ENCODE data around the gene LMX1B. TPM values are rescaled to one million over a fixed set of nuclear protein-coding genes. Genes with fewer than 3 reads are reported as not detected.

Gene LMX1B
- total RNA-seq (not detected in 2 replicates), polyA plus RNA-seq (not detected in 2 replicates), polyA minus RNA-seq (ENCODE audit: low replicate concordance) (0.41 TPM in 1 of 2 replicates, not detected in the other)
- polyA plus RNA-seq (2012): not detected in 2 replicates

DNA sequence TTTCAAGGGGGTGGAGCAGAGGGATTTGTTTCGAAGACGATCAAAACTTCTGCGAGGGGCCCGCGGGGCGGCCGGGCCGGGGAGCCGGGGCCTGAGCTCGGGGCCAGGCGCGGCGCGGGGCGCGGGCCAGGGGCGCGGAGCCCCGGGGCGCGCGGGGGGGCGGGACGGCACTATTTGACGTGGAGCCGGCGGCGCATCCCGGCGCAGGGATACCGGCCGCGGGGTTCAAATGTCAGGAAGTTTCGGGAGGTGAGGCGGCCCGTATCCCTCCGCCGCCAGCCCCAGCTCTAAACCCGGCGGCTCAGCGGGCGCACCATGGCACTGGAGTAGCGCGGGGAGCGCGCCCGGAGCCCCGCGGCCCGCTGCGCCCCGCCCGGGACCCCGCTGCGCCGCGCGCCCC lies at the start of gene LMX1B:
Gene LMX1B (plus strand): TSS at position 278 of the 400 bp plus-strand sequence. CDS start 522 bp downstream, outside the sequence.
- Histone ChIP-seq H3K36me3 (ENCODE audit: control insufficient read depth, insufficient read depth, low read length) (no peaks in the 10 kb centered on the region), H3K79me2 (ENCODE audit: control insufficient read depth, insufficient read depth, low read length) (no peaks in the 10 kb centered on the region), H3K4me3 (replicated peaks in 1 of 4; ENCODE audit: control extremely low read depth in 1 of 4, insufficient read depth in 1 of 4, low read depth in 3 of 4, low read length in 4 of 4) (no peak within 1 kb of the TSS), H3K27me3 (ENCODE audit: control insufficient read depth, insufficient read depth, low read length) (peaks cover 79% of the 10 kb centered on the region), H3K9me3 (ENCODE audit: control insufficient read depth, insufficient read depth, low read depth, low read length) (no peaks in the 10 kb centered on the region), H3K9ac (ENCODE audit: insufficient read depth, low read length) (no peak within 1 kb of the TSS), H3K4me1 (ENCODE audit: control insufficient read depth, extremely low read depth, insufficient read depth, low read length) (no peaks in the 10 kb centered on the region), H4K20me1 (ENCODE audit: control insufficient read depth, extremely low read depth, insufficient read depth, low read length) (no peaks in the 10 kb centered on the region), H3K4me2 (ENCODE audit: extremely low read depth, insufficient read depth, low read length) (no peak within 1 kb of the TSS), H3K27ac (ENCODE audit: insufficient read depth, low read length) (no peak within 1 kb of the TSS), H2AFZ (ENCODE audit: low read length) (no peak within 1 kb of the TSS)
- TF ChIP-seq, protein P1, sequence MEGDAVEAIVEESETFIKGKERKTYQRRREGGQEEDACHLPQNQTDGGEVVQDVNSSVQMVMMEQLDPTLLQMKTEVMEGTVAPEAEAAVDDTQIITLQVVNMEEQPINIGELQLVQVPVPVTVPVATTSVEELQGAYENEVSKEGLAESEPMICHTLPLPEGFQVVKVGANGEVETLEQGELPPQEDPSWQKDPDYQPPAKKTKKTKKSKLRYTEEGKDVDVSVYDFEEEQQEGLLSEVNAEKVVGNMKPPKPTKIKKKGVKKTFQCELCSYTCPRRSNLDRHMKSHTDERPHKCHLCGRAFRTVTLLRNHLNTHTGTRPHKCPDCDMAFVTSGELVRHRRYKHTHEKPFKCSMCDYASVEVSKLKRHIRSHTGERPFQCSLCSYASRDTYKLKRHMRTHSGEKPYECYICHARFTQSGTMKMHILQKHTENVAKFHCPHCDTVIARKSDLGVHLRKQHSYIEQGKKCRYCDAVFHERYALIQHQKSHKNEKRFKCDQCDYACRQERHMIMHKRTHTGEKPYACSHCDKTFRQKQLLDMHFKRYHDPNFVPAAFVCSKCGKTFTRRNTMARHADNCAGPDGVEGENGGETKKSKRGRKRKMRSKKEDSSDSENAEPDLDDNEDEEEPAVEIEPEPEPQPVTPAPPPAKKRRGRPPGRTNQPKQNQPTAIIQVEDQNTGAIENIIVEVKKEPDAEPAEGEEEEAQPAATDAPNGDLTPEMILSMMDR (conservative IDR thresholded peaks at IDR 0.05 in 1 of 2, IDR thresholded peaks at IDR 0.05 in 1 of 2; ENCODE audit: low read depth in 1 of 2, low read length in 2 of 2): no peak
- TF ChIP-seq EZH2 (IDR thresholded peaks at IDR 0.05; ENCODE audit: low read length, missing control alignments): no peak
- DNase-seq (ENCODE audit: low read depth in 2 of 2): peak; percentile 31 to 56

DNA sequence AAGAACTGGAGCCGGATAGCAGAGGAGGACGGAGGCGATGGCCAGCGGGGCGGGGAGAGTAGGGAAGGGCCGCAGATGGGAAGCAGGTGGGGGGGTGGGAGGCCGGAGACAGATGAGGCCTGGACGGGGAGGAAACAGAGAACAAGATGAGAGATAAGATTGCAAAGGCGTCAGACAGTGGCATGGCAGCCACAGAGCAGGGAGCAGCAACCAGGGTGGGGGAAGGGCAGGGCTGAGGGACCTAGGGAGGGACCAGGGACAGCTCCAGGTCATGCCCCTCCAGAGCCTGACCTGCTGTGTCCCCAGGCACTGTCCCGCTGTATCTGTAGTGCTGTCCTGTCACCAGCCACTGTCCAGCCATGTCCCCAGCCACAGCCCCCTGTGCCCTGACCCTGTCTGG lies 49.6 kb upstream of the LMX1B start:
- TF ChIP-seq, protein P1 (conservative IDR thresholded peaks at IDR 0.05 in 1 of 2, IDR thresholded peaks at IDR 0.05 in 1 of 2; ENCODE audit: low read depth in 1 of 2, low read length in 2 of 2): no peak
- TF ChIP-seq EZH2 (IDR thresholded peaks at IDR 0.05; ENCODE audit: low read length, missing control alignments): no peak
- H3K79me2 ChIP-seq (ENCODE audit: control insufficient read depth, insufficient read depth, low read length): no peaks in the 10 kb centered on the region
- peaks cover 7% of the 10 kb centered on the region for H3K27me3 ChIP-seq (ENCODE audit: control insufficient read depth, insufficient read depth, low read length)
- H3K4me2 ChIP-seq (ENCODE audit: extremely low read depth, insufficient read depth, low read length): no peak overlapping the region
- H2AFZ ChIP-seq (ENCODE audit: low read length): no peak overlapping the region
- no peak overlapping the region for H3K27ac ChIP-seq (ENCODE audit: insufficient read depth, low read length)
- no peaks in the 10 kb centered on the region for H3K4me1 ChIP-seq (ENCODE audit: control insufficient read depth, extremely low read depth, insufficient read depth, low read length)
- no peaks in the 10 kb centered on the region for H4K20me1 ChIP-seq (ENCODE audit: control insufficient read depth, extremely low read depth, insufficient read depth, low read length)
- H3K4me3 ChIP-seq (replicated peaks in 1 of 4; ENCODE audit: control extremely low read depth in 1 of 4, insufficient read depth in 1 of 4, low read depth in 3 of 4, low read length in 4 of 4): no peak overlapping the region
- no peaks in the 10 kb centered on the region for H3K36me3 ChIP-seq (ENCODE audit: control insufficient read depth, insufficient read depth, low read length)
- DNase-seq (ENCODE audit: low read depth in 2 of 2): no peak
- no peaks in the 10 kb centered on the region for H3K9me3 ChIP-seq (ENCODE audit: control insufficient read depth, insufficient read depth, low read depth, low read length)
- H3K9ac ChIP-seq (ENCODE audit: insufficient read depth, low read length): no peak overlapping the region

DNA sequence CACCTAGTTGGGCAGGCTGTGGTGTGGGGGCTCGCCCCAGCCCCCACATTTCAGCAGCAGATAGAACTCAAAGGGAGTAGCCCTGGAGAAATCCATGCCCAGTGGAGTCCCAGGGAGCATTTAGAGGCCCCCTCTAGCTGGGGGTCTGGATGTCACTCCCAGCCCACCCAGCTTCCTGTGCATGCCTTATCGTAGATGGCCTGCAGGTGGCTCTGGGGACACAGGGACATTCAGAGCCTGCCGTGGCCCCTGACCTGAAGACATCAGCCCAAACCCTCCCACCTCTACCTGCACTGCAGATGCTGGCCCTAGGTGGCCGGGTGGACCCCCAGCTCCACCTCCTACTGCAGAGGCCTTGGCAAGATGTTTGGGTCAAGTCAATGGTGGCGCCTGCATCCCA lies 49.0 kb upstream of the LMX1B start:
- no peak for TF ChIP-seq EZH2 (IDR thresholded peaks at IDR 0.05; ENCODE audit: low read length, missing control alignments)
- TF ChIP-seq, protein P1 (conservative IDR thresholded peaks at IDR 0.05 in 1 of 2, IDR thresholded peaks at IDR 0.05 in 1 of 2; ENCODE audit: low read depth in 1 of 2, low read length in 2 of 2): no peak
- H3K27me3 ChIP-seq (ENCODE audit: control insufficient read depth, insufficient read depth, low read length): peaks cover 7% of the 10 kb centered on the region
- H2AFZ ChIP-seq (ENCODE audit: low read length): no peak overlapping the region
- no peak overlapping the region for H3K4me3 ChIP-seq (replicated peaks in 1 of 4; ENCODE audit: control extremely low read depth in 1 of 4, insufficient read depth in 1 of 4, low read depth in 3 of 4, low read length in 4 of 4)
- H3K79me2 ChIP-seq (ENCODE audit: control insufficient read depth, insufficient read depth, low read length): no peaks in the 10 kb centered on the region
- H3K27ac ChIP-seq (ENCODE audit: insufficient read depth, low read length): no peak overlapping the region
- no peak for DNase-seq (ENCODE audit: low read depth in 2 of 2)
- H3K4me2 ChIP-seq (ENCODE audit: extremely low read depth, insufficient read depth, low read length): no peak overlapping the region
- no peak overlapping the region for H3K9ac ChIP-seq (ENCODE audit: insufficient read depth, low read length)
- H4K20me1 ChIP-seq (ENCODE audit: control insufficient read depth, extremely low read depth, insufficient read depth, low read length): no peaks in the 10 kb centered on the region
- no peaks in the 10 kb centered on the region for H3K4me1 ChIP-seq (ENCODE audit: control insufficient read depth, extremely low read depth, insufficient read depth, low read length)
- H3K9me3 ChIP-seq (ENCODE audit: control insufficient read depth, insufficient read depth, low read depth, low read length): no peaks in the 10 kb centered on the region
- H3K36me3 ChIP-seq (ENCODE audit: control insufficient read depth, insufficient read depth, low read length): no peaks in the 10 kb centered on the region
